Astrocyte (in vitro differentiated cells and primary cell): ENCODE data around the gene CALHM2.

ENCODE experiments used
- EZH2 ChIP-seq: IDR thresholded peaks from 2 replicates; pipeline ENCODE4 v1.6.1; 2012; ENCODE audit warnings: mild to moderate bottlenecking, low read length, inconsistent platforms; ENCODE audit not compliant: insufficient read depth
- TF ChIP-seq, protein P1 (sequence below): IDR thresholded peaks from 2 replicates; pipeline ENCODE4 v1.5.1; 2011; ENCODE audit warnings: low read depth, mild to moderate bottlenecking, inconsistent platforms, low read length, moderate library complexity; ENCODE audit not compliant: insufficient read depth

DNA sequence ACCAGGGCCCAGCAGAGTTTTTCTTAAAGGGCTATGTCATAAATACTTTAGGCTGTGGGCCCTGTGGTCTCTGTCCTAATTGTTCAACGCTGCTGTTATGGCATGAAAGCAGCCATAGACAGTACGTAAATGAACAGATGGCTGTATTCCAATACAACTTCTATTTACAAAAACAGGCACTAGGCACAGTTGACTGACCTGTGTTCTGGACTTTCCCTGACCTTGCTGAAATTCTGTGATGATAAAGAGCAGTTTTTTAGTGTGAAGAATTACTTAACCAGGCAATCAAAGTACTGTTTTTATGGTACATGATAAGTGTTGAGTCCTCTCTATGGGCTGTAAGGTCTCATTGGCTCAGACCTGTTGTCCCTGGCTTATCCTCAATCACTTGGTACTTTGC is 38.6 kb downstream of the CALHM2 start:
- no peak for TF ChIP-seq EZH2
- TF ChIP-seq, protein P1, sequence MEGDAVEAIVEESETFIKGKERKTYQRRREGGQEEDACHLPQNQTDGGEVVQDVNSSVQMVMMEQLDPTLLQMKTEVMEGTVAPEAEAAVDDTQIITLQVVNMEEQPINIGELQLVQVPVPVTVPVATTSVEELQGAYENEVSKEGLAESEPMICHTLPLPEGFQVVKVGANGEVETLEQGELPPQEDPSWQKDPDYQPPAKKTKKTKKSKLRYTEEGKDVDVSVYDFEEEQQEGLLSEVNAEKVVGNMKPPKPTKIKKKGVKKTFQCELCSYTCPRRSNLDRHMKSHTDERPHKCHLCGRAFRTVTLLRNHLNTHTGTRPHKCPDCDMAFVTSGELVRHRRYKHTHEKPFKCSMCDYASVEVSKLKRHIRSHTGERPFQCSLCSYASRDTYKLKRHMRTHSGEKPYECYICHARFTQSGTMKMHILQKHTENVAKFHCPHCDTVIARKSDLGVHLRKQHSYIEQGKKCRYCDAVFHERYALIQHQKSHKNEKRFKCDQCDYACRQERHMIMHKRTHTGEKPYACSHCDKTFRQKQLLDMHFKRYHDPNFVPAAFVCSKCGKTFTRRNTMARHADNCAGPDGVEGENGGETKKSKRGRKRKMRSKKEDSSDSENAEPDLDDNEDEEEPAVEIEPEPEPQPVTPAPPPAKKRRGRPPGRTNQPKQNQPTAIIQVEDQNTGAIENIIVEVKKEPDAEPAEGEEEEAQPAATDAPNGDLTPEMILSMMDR: no peak
